HepG2 (cell line): ENCODE measurements around the gene CARD19. TPM values are rescaled to one million over a fixed set of nuclear protein-coding genes. Genes with fewer than 3 reads are reported as not detected.

Source experiments
- ATAC-seq: fragments of 200-7000 bp; cut with Tn5 transposase; 3 replicates; pipeline ENCODE4 v1.9.1; 2020; ENCODE audit warnings: mild to moderate bottlenecking, moderate library complexity
- BruUV-seq: library from RNA; stranded (reverse); fragments of 400-500 nt; replicated peaks from 2 replicates; lab custom pipeline; 2021; lab: Mats Ljungman, UMichigan
- CTCF ChIA-PET: fragments of 300-600 bp; formaldehyde crosslinking; extraction: SDS; loops from one replicate; lab custom pipeline; 2021; ENCODE audit warnings: low total read pairs, inconsistent platforms, low intra/inter-chr PET ratio; lab: Yijun Ruan, JAX
- POLR2A ChIA-PET: fragments of 350-600 bp; sonication (Branson Sonifier 250); formaldehyde crosslinking; loops from one replicate; lab custom pipeline; 2020; ENCODE audit warnings: antibody characterized with exemption, inconsistent platforms; lab: Yijun Ruan, JAX
- DNase-seq: peaks from one replicate; pipeline ENCODE4 v3.0.0-alpha.2; 2015; ENCODE audit warnings: low spot score
- FAIRE-seq: peaks from 3 replicates; lab custom pipeline; 2011; peaks lifted over from hg19 to GRCh38; lab: Jason Lieb, UNC
- H2AFZ ChIP-seq: one replicate; pipeline ENCODE4 v1.6.1; 2011; ENCODE audit warnings: low read length, inconsistent platforms
- H3K27ac ChIP-seq: fragments of 300-600 bp; 3 replicates; pipeline ENCODE4 v1.8.0; 2011; ENCODE audit warnings: mixed run types, mild to moderate bottlenecking, mixed read lengths, low read length, inconsistent platforms; ENCODE audit not compliant: insufficient read depth; ENCODE audit errors: extremely low read length
- H3K27me3 ChIP-seq, 2 experiments: fragments of 200-600 bp in 1 of 2; 2 replicates in 1 of 2; 3 replicates in 1 of 2; pipeline versions ENCODE4 v1.6.0 to v1.8.0; 2011; ENCODE audit warnings: low read length in 2 of 2, mild to moderate bottlenecking in 2 of 2, moderate library complexity in 2 of 2, inconsistent platforms in 1 of 2; ENCODE audit not compliant: insufficient read depth in 2 of 2, control insufficient read depth in 1 of 2
- H3K36me3 ChIP-seq, 2 experiments: fragments of 200-600 bp in 1 of 2; replicated peaks in 1 of 2; 2 replicates in 1 of 2; 3 replicates in 1 of 2; pipeline versions ENCODE4 v1.5.1 to v1.8.0; 2011; ENCODE audit warnings: low read length in 2 of 2, inconsistent platforms in 1 of 2; ENCODE audit not compliant: insufficient read depth in 2 of 2, control insufficient read depth in 1 of 2
- H3K4me1 ChIP-seq: 2 replicates; pipeline ENCODE4 v1.5.1; 2012; ENCODE audit warnings: low read length, inconsistent platforms; ENCODE audit not compliant: insufficient read depth
- H3K4me2 ChIP-seq: 2 replicates; pipeline ENCODE4 v1.6.0; 2011; ENCODE audit warnings: low read depth, low read length, inconsistent platforms
- H3K4me3 ChIP-seq, 3 experiments: fragments of 200-600 bp in 1 of 3; sonication (generic), shearing (Covaris generic) in 1 of 3; replicated peaks in 1 of 3; 2 replicates each; pipeline ENCODE4 v1.5.1; 2011 to 2016; ENCODE audit warnings: low read length in 3 of 3, inconsistent platforms in 2 of 3, low read depth in 2 of 3, mild to moderate bottlenecking in 2 of 3, control low read depth in 1 of 3, mixed read lengths in 1 of 3; ENCODE audit not compliant: insufficient read depth in 1 of 3
- H3K79me2 ChIP-seq: one replicate; pipeline ENCODE4 v1.6.1; 2011; ENCODE audit warnings: low read length, inconsistent platforms; ENCODE audit not compliant: insufficient read depth
- H3K9ac ChIP-seq: 2 replicates; pipeline ENCODE4 v1.6.0; 2011; ENCODE audit warnings: mild to moderate bottlenecking, low read depth, low read length, inconsistent platforms; ENCODE audit not compliant: insufficient read depth
- H3K9me3 ChIP-seq: 2 replicates; pipeline ENCODE4 v1.5.1; 2012; ENCODE audit warnings: mild to moderate bottlenecking, low read length
- H4K20me1 ChIP-seq: 2 replicates; pipeline ENCODE4 v1.6.0; 2011; ENCODE audit warnings: inconsistent platforms, mild to moderate bottlenecking, low read length, moderate library complexity; ENCODE audit not compliant: insufficient read depth
- ATF1 ChIP-seq: IDR thresholded peaks from 2 replicates; pipeline ENCODE4 v1.6.1; 2016; ENCODE audit warnings: mild to moderate bottlenecking, control low read depth
- CHCHD3 ChIP-seq: sonication (generic); formaldehyde crosslinking; IDR thresholded peaks from 2 replicates; pipeline ENCODE4 v1.8.0; 2022; ENCODE audit warnings: mild to moderate bottlenecking, missing genetic modification reagents, moderate library complexity
- EHMT2 ChIP-seq: fragments of 200-600 bp; sonication (generic); IDR thresholded peaks from 2 replicates; pipeline ENCODE4 v1.7.0; 2017; ENCODE audit warnings: antibody characterized with exemption, low read depth, low read length, borderline replicate concordance
- ELF3 ChIP-seq: IDR thresholded peaks from 2 replicates; pipeline ENCODE4 v1.6.1; 2016; ENCODE audit warnings: missing genetic modification reagents, missing compliant biosample characterization
- GATAD1 ChIP-seq: IDR thresholded peaks from 2 replicates; pipeline ENCODE4 v1.6.1; 2016; ENCODE audit warnings: missing genetic modification reagents, missing compliant biosample characterization
- MAZ ChIP-seq, 2 experiments: sonication (generic) in 1 of 2; formaldehyde crosslinking in 1 of 2; IDR thresholded peaks; 2 replicates each; pipeline versions ENCODE4 v1.5.0 to v1.6.1; 2012 to 2020; ENCODE audit warnings: low read depth in 2 of 2, mild to moderate bottlenecking in 2 of 2, borderline replicate concordance in 1 of 2, improper control_type of control experiment in 1 of 2, low read length in 1 of 2, missing genetic modification reagents in 1 of 2, moderate library complexity in 1 of 2
- RXRB ChIP-seq: IDR thresholded peaks from 2 replicates; pipeline ENCODE4 v1.6.1; 2016; ENCODE audit warnings: borderline replicate concordance, missing genetic modification reagents, missing compliant biosample characterization
- SOX5 ChIP-seq: IDR thresholded peaks from 2 replicates; pipeline ENCODE4 v1.6.1; 2016; ENCODE audit warnings: borderline replicate concordance
- TCF12 ChIP-seq, 2 experiments: fragments of 450-650 bp in 1 of 2; sonication (generic) in 1 of 2; formaldehyde crosslinking in 1 of 2; IDR thresholded peaks; 2 replicates each; pipeline versions ENCODE4 v1.6.1 to v1.8.0; 2017 to 2022; ENCODE audit warnings: antibody characterized with exemption in 1 of 2, mild to moderate bottlenecking in 1 of 2, missing genetic modification reagents in 1 of 2, moderate library complexity in 1 of 2
- YY1 ChIP-seq: IDR thresholded peaks from 2 replicates; pipeline ENCODE4 v1.6.1; 2011; ENCODE audit warnings: low read length, low read depth, moderate library complexity, mild to moderate bottlenecking; ENCODE audit not compliant: insufficient read depth, insufficient replicate concordance
- ZFP36 ChIP-seq: fragments of 150-350 bp; IDR thresholded peaks from 2 replicates; pipeline ENCODE4 v1.6.1; 2018; ENCODE audit warnings: borderline replicate concordance, low read length, low read depth; ENCODE audit not compliant: partially characterized antibody
- ZKSCAN8 ChIP-seq: IDR thresholded peaks from 2 replicates; pipeline ENCODE4 v1.6.1; 2016; ENCODE audit warnings: borderline replicate concordance, missing genetic modification reagents, missing compliant biosample characterization
- ZMYM3 ChIP-seq: sonication (generic); formaldehyde crosslinking; IDR thresholded peaks from 2 replicates; pipeline ENCODE4 v1.5.1; 2020; ENCODE audit warnings: mild to moderate bottlenecking, missing genetic modification reagents
- ZNF136 ChIP-seq: sonication (generic); formaldehyde crosslinking; IDR thresholded peaks from 2 replicates; pipeline ENCODE4 v1.8.1; 2022; ENCODE audit warnings: low read depth, mild to moderate bottlenecking, moderate library complexity, missing genetic modification reagents
- ZNF441 ChIP-seq: sonication (generic); formaldehyde crosslinking; IDR thresholded peaks from 2 replicates; pipeline ENCODE4 v1.7.0; 2021; ENCODE audit warnings: missing genetic modification reagents, borderline replicate concordance
- ZNF550 ChIP-seq: sonication (generic); formaldehyde crosslinking; IDR thresholded peaks from 2 replicates; pipeline ENCODE4 v1.4.0; 2020; ENCODE audit warnings: mild to moderate bottlenecking, missing genetic modification reagents, borderline replicate concordance
- ZNF75D ChIP-seq: sonication (generic); formaldehyde crosslinking; IDR thresholded peaks from 2 replicates; pipeline ENCODE4 v1.8.1; 2023; ENCODE audit warnings: missing genetic modification reagents, mild to moderate bottlenecking, borderline replicate concordance
- ZNF773 ChIP-seq: sonication (generic); formaldehyde crosslinking; IDR thresholded peaks from 2 replicates; pipeline ENCODE4 v1.4.0; 2020; ENCODE audit warnings: missing genetic modification reagents, borderline replicate concordance
- ZNF776 ChIP-seq: sonication (generic); formaldehyde crosslinking; IDR thresholded peaks from 2 replicates; pipeline ENCODE4 v1.4.0; 2020; ENCODE audit warnings: mild to moderate bottlenecking, missing genetic modification reagents
- ZNF790 ChIP-seq: sonication (generic); formaldehyde crosslinking; IDR thresholded peaks from 2 replicates; pipeline ENCODE4 v1.8.0; 2022; ENCODE audit warnings: missing genetic modification reagents, mild to moderate bottlenecking, borderline replicate concordance
- WGBS: methylation state at CpG from one replicate; pipeline ENCODE4 v1.1.6; 2017; ENCODE audit warnings: low lambda C conversion rate; 5-methylcytosine and 5-hydroxymethylcytosine counted together
- in situ Hi-C: cut with HindIII; loops from 2 replicates; pipeline ENCODE4 v1.10.0; 2017; ENCODE audit warnings: low pct_unique_long_range_greater_than_20kb; ENCODE audit not compliant: extremely low pct_ligation_motif_present
- intact Hi-C: fragments of 100-400 bp; cut with micrococcal nuclease; formaldehyde crosslinking; loops from one replicate; pipeline ENCODE4 v1.10.0; 2022; ENCODE audit not compliant: unreplicated experiment
- polyA plus RNA-seq, 8 experiments: library from polyadenylated mRNA; depleted of rRNA in 3 of 8; stranded (reverse) in 7 of 8; unstranded in 1 of 8; fragments of >200 nt; fragmentation: Illumina TruSeq in 4 of 8; extraction: Trizol in 4 of 8; gene quantifications; 2 replicates each; pipeline versions ENCODE4 v1.2.1 to v1.2.3, GENCODE V29; 2011 to 2016; ENCODE audit warnings: low read depth in 4 of 8, missing spikeins in 1 of 8, mixed read lengths in 1 of 8; ENCODE audit not compliant: insufficient read depth in 1 of 8
- total RNA-seq, 5 experiments: library from RNA; depleted of rRNA; stranded (reverse); fragments of >200 nt; fragmentation: Illumina TruSeq; extraction: Trizol; gene quantifications; 2 replicates each; pipeline ENCODE4 v1.2.3, GENCODE V29; 2016; ENCODE audit warnings: low read depth in 1 of 5
- TF ChIP-seq, protein P1 (sequence below): sonication (generic); formaldehyde crosslinking; conservative IDR thresholded peaks from 2 replicates; pipeline ENCODE4 v1.4.0; 2020; ENCODE audit warnings: missing genetic modification reagents
- TF ChIP-seq, protein P2 (sequence below): IDR thresholded peaks from 2 replicates; pipeline ENCODE4 v1.6.1; 2018; ENCODE audit warnings: missing genetic modification reagents

The CARD19 gene
- total and polyA plus RNA-seq, 2 of the 13 experiments (the other 11 are each of a cell fraction or from before 2014, with no cell fraction given), result 18.4 to 47.2 TPM

DNA sequence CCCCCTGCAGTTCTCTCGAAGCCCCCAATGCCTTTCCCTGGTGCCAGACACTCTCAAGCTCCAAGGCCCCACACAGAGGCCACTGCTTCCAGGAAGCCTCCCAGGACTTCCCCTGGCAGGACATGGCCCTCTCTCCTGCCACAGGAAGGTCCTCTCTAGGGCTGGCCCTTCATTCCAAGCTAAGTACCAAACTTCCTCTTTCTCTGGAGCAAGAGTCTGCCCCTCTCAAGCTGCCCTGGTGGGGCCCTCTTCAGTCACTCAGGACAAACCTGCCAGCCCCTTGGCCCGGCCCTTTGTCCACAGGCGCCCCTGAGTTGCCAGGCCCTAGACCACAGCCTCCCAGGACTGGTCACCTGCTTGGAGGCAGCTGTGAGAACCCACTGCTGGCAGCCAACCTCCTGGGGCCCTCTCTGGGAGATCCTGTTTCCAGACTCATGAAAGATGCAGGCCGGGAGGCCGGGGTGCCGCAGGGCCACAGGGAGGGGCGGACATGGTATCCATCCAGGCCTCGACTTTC is 31.4 kb downstream of the CARD19 start:
- BruUV-seq, result no TSS peak
- ATAC-seq (peak; percentile 16), FAIRE-seq (no peak), DNase-seq (no peak)
- Histone ChIP-seq H3K4me2 (peak overlapping the region; percentile 60), H3K27ac (peak overlapping the region; percentile 92), H3K9me3 (no peaks in the 10 kb centered on the region), H3K9ac (peak overlapping the region; percentile 70), H3K27me3 (no peaks in the 10 kb centered on the region), H3K4me3 (peak overlapping the region in 1 of 3 experiments; percentile 56; a peak in 2 of 6 replicates), H3K79me2 (peaks cover 63% of the 10 kb centered on the region), H3K36me3 (peaks cover 29 to 39% of the 10 kb centered on the region in 2 experiments; a peak in 4 of 5 replicates), H2AFZ (no peak overlapping the region), H3K4me1 (peaks cover 67% of the 10 kb centered on the region), H4K20me1 (no peaks in the 10 kb centered on the region)
- intact Hi-C loops, result no loop called here
- ChIA-PET CTCF (no interaction called here), POLR2A (interaction anchor here (0.9 to 2.4 kb wide), 7 partner anchors 8 to 171 kb away, joined by 3 to 32 read pairs (median 5); partner anchors contain the start of genes CARD19 and NINJ1)
- in situ Hi-C loops, result no loop called here
- WGBS, result 55% methylated on average over 7 of the region's 8 CpGs
- TF ChIP-seq SOX5 (CRISPR knock-in tag), result no peak
- no peak for TF ChIP-seq ZNF136 (CRISPR knock-in tag)
- 0 out of 2 replicates have a peak, but pooled peaks have one; percentile 29 for TF ChIP-seq ZNF776 (CRISPR knock-in tag)
- no peak for TF ChIP-seq GATAD1
- TF ChIP-seq RXRB (CRISPR knock-in tag), result no peak
- no peak for TF ChIP-seq YY1
- TF ChIP-seq, protein P1, sequence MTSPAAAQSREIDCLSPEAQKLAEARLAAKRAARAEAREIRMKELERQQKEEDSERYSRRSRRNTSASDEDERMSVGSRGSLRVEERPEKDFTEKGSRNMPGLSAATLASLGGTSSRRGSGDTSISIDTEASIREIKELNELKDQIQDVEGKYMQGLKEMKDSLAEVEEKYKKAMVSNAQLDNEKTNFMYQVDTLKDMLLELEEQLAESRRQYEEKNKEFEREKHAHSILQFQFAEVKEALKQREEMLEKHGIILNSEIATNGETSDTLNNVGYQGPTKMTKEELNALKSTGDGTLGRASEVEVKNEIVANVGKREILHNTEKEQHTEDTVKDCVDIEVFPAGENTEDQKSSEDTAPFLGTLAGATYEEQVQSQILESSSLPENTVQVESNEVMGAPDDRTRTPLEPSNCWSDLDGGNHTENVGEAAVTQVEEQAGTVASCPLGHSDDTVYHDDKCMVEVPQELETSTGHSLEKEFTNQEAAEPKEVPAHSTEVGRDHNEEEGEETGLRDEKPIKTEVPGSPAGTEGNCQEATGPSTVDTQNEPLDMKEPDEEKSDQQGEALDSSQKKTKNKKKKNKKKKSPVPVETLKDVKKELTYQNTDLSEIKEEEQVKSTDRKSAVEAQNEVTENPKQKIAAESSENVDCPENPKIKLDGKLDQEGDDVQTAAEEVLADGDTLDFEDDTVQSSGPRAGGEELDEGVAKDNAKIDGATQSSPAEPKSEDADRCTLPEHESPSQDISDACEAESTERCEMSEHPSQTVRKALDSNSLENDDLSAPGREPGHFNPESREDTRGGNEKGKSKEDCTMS (CRISPR knock-in tag), result no peak
- no peak for TF ChIP-seq ELF3
- TF ChIP-seq, protein P2, sequence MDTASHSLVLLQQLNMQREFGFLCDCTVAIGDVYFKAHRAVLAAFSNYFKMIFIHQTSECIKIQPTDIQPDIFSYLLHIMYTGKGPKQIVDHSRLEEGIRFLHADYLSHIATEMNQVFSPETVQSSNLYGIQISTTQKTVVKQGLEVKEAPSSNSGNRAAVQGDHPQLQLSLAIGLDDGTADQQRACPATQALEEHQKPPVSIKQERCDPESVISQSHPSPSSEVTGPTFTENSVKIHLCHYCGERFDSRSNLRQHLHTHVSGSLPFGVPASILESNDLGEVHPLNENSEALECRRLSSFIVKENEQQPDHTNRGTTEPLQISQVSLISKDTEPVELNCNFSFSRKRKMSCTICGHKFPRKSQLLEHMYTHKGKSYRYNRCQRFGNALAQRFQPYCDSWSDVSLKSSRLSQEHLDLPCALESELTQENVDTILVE (CRISPR knock-in tag), result no peak
- TF ChIP-seq ZKSCAN8 (CRISPR knock-in tag), result no peak
- peak; percentile 74 for TF ChIP-seq ZFP36
- TF ChIP-seq MAZ (IDR thresholded peaks at IDR 0.05; ENCODE audit: borderline replicate concordance, low read depth, low read length), result no peak
- no peak for TF ChIP-seq MAZ (CRISPR knock-in tag; IDR thresholded peaks at IDR 0.05; ENCODE audit: low read depth)
- TF ChIP-seq ZNF75D (CRISPR knock-in tag), result no peak
- TF ChIP-seq CHCHD3 (CRISPR knock-in tag), result no peak
- no peak for TF ChIP-seq EHMT2
- TF ChIP-seq TCF12 (IDR thresholded peaks at IDR 0.05), result no peak
- peak; percentile 85 for TF ChIP-seq TCF12 (CRISPR knock-in tag; IDR thresholded peaks at IDR 0.05)
- TF ChIP-seq ZNF441 (CRISPR knock-in tag), result no peak
- TF ChIP-seq ZNF790 (CRISPR knock-in tag), result no peak
- TF ChIP-seq ATF1 (CRISPR knock-in tag), result no peak
- TF ChIP-seq ZMYM3, result peak; percentile 77
- TF ChIP-seq ZNF550 (CRISPR knock-in tag), result no peak
- TF ChIP-seq ZNF773 (CRISPR knock-in tag), result no peak
